Endothelial cell of umbilical vein (primary cell): ENCODE results near the gene CAPN7. TPM values are rescaled to one million over a fixed set of nuclear protein-coding genes. Genes with fewer than 3 reads are reported as not detected.

Source experiments
- BruUV-seq: library from RNA; stranded (reverse); fragments of 400-500 nt; replicated peaks from 2 replicates; lab custom pipeline; 2021; lab: Mats Ljungman, UMichigan
- CTCF ChIA-PET: fragments of 300-600, 350-600 bp; sonication (Branson Sonifier 250); formaldehyde crosslinking; loops from one replicate; lab custom pipeline; 2021; ENCODE audit warnings: antibody characterized with exemption, inconsistent platforms; lab: Charles Lee
- POLR2A ChIA-PET: fragments of 300-600, 350-600 bp; sonication (Branson Sonifier 250); formaldehyde crosslinking; loops from one replicate; lab custom pipeline; 2021; ENCODE audit warnings: antibody characterized with exemption, inconsistent platforms; lab: Charles Lee
- DNase-seq: peaks from one replicate; pipeline ENCODE4 v3.0.0-alpha.2; 2011; ENCODE audit warnings: low read depth, low spot score
- FAIRE-seq: peaks from 2 replicates; lab custom pipeline; 2011; peaks lifted over from hg19 to GRCh38; lab: Jason Lieb, UNC
- H2AFZ ChIP-seq: 2 replicates; pipeline ENCODE4 v1.6.0; 2012; ENCODE audit warnings: low read depth, low read length, control low read depth, inconsistent platforms
- H3K27ac ChIP-seq: 2 replicates; pipeline ENCODE4 v1.5.1; 2011; ENCODE audit warnings: low read depth, mild to moderate bottlenecking, control low read depth, low read length, moderate library complexity; ENCODE audit not compliant: insufficient read depth
- H3K27me3 ChIP-seq, 2 experiments: 2 replicates each; pipeline versions ENCODE4 v1.6.0 to v1.6.1; 2011; ENCODE audit warnings: low read length in 2 of 2, mixed read lengths in 1 of 2; ENCODE audit not compliant: control insufficient read depth in 2 of 2, insufficient read depth in 2 of 2
- H3K36me3 ChIP-seq, 2 experiments: 2 replicates in 1 of 2; 3 replicates in 1 of 2; pipeline ENCODE4 v1.5.1; 2011; ENCODE audit warnings: low read length in 2 of 2, mild to moderate bottlenecking in 1 of 2, moderate library complexity in 1 of 2; ENCODE audit not compliant: control insufficient read depth in 2 of 2, insufficient read depth in 2 of 2; ENCODE audit errors: extremely low read depth in 1 of 2
- H3K4me1 ChIP-seq: 3 replicates; pipeline ENCODE4 v1.5.1; 2011; ENCODE audit warnings: mild to moderate bottlenecking, low read length; ENCODE audit not compliant: control insufficient read depth, insufficient read depth; ENCODE audit errors: extremely low read depth
- H3K4me2 ChIP-seq: 2 replicates; pipeline ENCODE4 v1.6.1; 2011; ENCODE audit warnings: low read length, control low read depth, mixed read lengths; ENCODE audit not compliant: insufficient read depth
- H3K4me3 ChIP-seq, 3 experiments: fragments of 200-600 bp in 1 of 3; sonication (generic), shearing (Covaris generic) in 1 of 3; replicated peaks in 1 of 3; 2 replicates each; pipeline ENCODE4 v1.5.1; 2011 to 2016; ENCODE audit warnings: control low read depth in 3 of 3, low read length in 3 of 3, mild to moderate bottlenecking in 2 of 3, inconsistent platforms in 1 of 3, low read depth in 1 of 3, moderate library complexity in 1 of 3; ENCODE audit not compliant: insufficient read depth in 1 of 3
- H3K79me2 ChIP-seq: 2 replicates; pipeline ENCODE4 v1.6.0; 2012; ENCODE audit warnings: low read length, inconsistent platforms; ENCODE audit not compliant: control insufficient read depth, insufficient read depth
- H3K9ac ChIP-seq: replicated peaks from 2 replicates; pipeline ENCODE3; 2011; ENCODE audit warnings: low read length, control low read depth; ENCODE audit not compliant: insufficient read depth; ENCODE audit errors: extremely low read depth
- H3K9me1 ChIP-seq: replicated peaks from 3 replicates; pipeline ENCODE4 v1.6.0; 2011; ENCODE audit warnings: mild to moderate bottlenecking, low read length; ENCODE audit not compliant: control insufficient read depth, insufficient read depth; ENCODE audit errors: extremely low read depth
- H3K9me3 ChIP-seq: replicated peaks from 2 replicates; pipeline ENCODE4 v1.5.1; 2012; ENCODE audit warnings: low read length, inconsistent platforms; ENCODE audit not compliant: control insufficient read depth, insufficient read depth
- H4K20me1 ChIP-seq: replicated peaks from 2 replicates; pipeline ENCODE3; 2011; ENCODE audit warnings: mild to moderate bottlenecking, low read length; ENCODE audit not compliant: control insufficient read depth, insufficient read depth; ENCODE audit errors: extremely low read depth
- CTCF ChIP-seq, 2 donors: IDR thresholded peaks; 1 replicate in 1 of 2; 2 replicates in 1 of 2; pipeline ENCODE4 v1.5.1; 2011; ENCODE audit warnings: low read length in 2 of 2, mild to moderate bottlenecking in 2 of 2, moderate library complexity in 2 of 2, control low read depth in 1 of 2, inconsistent platforms in 1 of 2, low read depth in 1 of 2; ENCODE audit not compliant: insufficient read depth in 1 of 2; ENCODE audit errors: extremely low read depth in 1 of 2
- FOS ChIP-seq: IDR thresholded peaks from 2 replicates; pipeline ENCODE4 v1.6.1; 2011; ENCODE audit warnings: mild to moderate bottlenecking, low read length, moderate library complexity, borderline replicate concordance; ENCODE audit not compliant: insufficient read depth
- GATA2 ChIP-seq: IDR thresholded peaks from 2 replicates; pipeline ENCODE4 v1.7.0; 2011; ENCODE audit warnings: low read depth, mild to moderate bottlenecking, moderate library complexity, mixed read lengths, low read length; ENCODE audit not compliant: insufficient read length, insufficient read depth
- JUN ChIP-seq: IDR thresholded peaks from 2 replicates; pipeline ENCODE4 v1.6.1; 2011; ENCODE audit warnings: borderline replicate concordance, low read depth; ENCODE audit not compliant: insufficient read length, insufficient read depth
- MAX ChIP-seq: IDR thresholded peaks from 2 replicates; pipeline ENCODE4 v1.6.1; 2011; ENCODE audit not compliant: insufficient read depth, insufficient read length
- MYC ChIP-seq: IDR thresholded peaks from one replicate; pipeline ENCODE4 v1.6.1; 2011; ENCODE audit warnings: mild to moderate bottlenecking, low read depth, low read length
- POLR2A ChIP-seq: IDR thresholded peaks from 2 replicates; pipeline ENCODE4 v1.6.1; 2012; ENCODE audit warnings: low read depth, mild to moderate bottlenecking, control low read depth, low read length
- POLR2AphosphoS5 ChIP-seq: IDR thresholded peaks from 2 replicates; pipeline ENCODE4 v1.6.1; 2012; ENCODE audit warnings: low read depth, mild to moderate bottlenecking, control low read depth, low read length, moderate library complexity; ENCODE audit not compliant: insufficient read depth
- dilution Hi-C: fragments of 300-500 bp; cut with MboI; formaldehyde crosslinking; loops from one replicate; pipeline ENCODE4 v1.15.0; 2019; ENCODE audit warnings: low sequenced_read_pairs; ENCODE audit not compliant: extremely low pct_ligation_motif_present
- intact Hi-C: fragments of 100-400 bp; cut with micrococcal nuclease; formaldehyde crosslinking; loops from one replicate; pipeline ENCODE4 v1.10.0; 2022
- polyA plus RNA-seq, 4 experiments: library from polyadenylated mRNA; depleted of rRNA in 3 of 4; stranded (reverse) in 3 of 4; unstranded in 1 of 4; fragments of >200 nt; gene quantifications; 2 replicates each; pipeline versions ENCODE4 v1.2.1 to v1.2.3, GENCODE V29; 2011 to 2012; ENCODE audit warnings: missing spikeins in 1 of 4
- total RNA-seq: library from RNA; stranded (reverse); gene quantifications from 2 replicates; pipeline ENCODE4 v1.2.3, GENCODE V29; 2021

CAPN7 gene
- total and polyA plus RNA-seq, 2 donors (not counting 3 experiments of a cell fraction or from before 2014, with no cell fraction given) = 13.2 to 32.7 TPM

DNA sequence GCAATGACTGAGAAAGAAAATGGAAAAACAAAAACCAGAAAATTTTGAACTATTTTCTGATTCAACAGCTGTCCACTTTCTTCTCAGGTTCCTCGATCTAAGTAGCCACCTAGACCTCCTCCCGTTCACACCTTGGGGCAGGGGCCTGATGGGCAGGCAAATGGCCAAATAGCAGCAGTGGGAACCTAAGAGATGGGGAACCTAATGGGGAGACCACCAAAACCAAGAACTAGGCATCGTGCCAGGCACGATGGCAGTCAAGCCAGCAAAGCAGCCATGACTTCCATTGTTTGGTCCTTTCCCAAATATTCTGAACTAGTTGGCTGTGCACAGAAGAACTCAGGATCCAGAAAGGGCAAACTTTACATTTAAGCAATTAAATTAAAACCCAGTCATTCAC is 57.1 kb downstream of the CAPN7 start:
- no peaks in the 10 kb centered on the region for H4K20me1 ChIP-seq
- dilution Hi-C loops = no loop called here
- H3K36me3 ChIP-seq = peaks cover 13 to 44% of the 10 kb centered on the region in 2 experiments
- H3K79me2 ChIP-seq = peaks cover 44% of the 10 kb centered on the region
- intact Hi-C loops = no loop called here
- H3K4me3 ChIP-seq = no peak overlapping the region
- H3K4me2 ChIP-seq = no peak overlapping the region
- no peak overlapping the region for H2AFZ ChIP-seq
- H3K9me3 ChIP-seq = no peaks in the 10 kb centered on the region
- H3K4me1 ChIP-seq = peaks cover 1% of the 10 kb centered on the region
- no TSS peak for BruUV-seq
- H3K27ac ChIP-seq = no peak overlapping the region
- H3K9ac ChIP-seq = no peak overlapping the region
- TF ChIP-seq POLR2A (no peak), GATA2 (no peak), POLR2AphosphoS5 (no peak), CTCF (IDR thresholded peaks at IDR 0.05; ENCODE audit: extremely low read depth in 1 of 2, insufficient read depth in 1 of 2, low read depth in 1 of 2, low read length in 2 of 2) (no peak), JUN (no peak)
- DNase-seq (no peak), FAIRE-seq (no peak)
- ChIA-PET POLR2A (no interaction called here), CTCF (interaction anchor here (9.7 kb wide), 1 partner anchor 140 kb away, joined by 350 read pairs; no protein-coding TSS in a partner anchor)
- no peaks in the 10 kb centered on the region for H3K9me1 ChIP-seq
- H3K27me3 ChIP-seq = no peaks in the 10 kb centered on the region

GRCh38 chr3:15263926-15264325 is 57.9 kb downstream of the CAPN7 start:
- Histone ChIP-seq H3K79me2 (peaks cover 49% of the 10 kb centered on the region), H3K27ac (no peak overlapping the region), H3K9me3 (no peaks in the 10 kb centered on the region), H3K27me3 (no peaks in the 10 kb centered on the region), H3K4me3 (no peak overlapping the region), H3K9me1 (no peaks in the 10 kb centered on the region), H3K4me1 (peaks cover 9% of the 10 kb centered on the region), H2AFZ (no peak overlapping the region), H3K4me2 (no peak overlapping the region), H3K36me3 (peaks cover 8 to 38% of the 10 kb centered on the region in 2 experiments), H4K20me1 (no peaks in the 10 kb centered on the region), H3K9ac (no peak overlapping the region)
- intact Hi-C loops (no loop called here), dilution Hi-C loops (no loop called here)
- ChIA-PET CTCF (interaction anchor here (1.9 to 9.7 kb wide), 2 partner anchors 36 to 139 kb away, joined by 5 to 350 read pairs; no protein-coding TSS in a partner anchor), POLR2A (no interaction called here)
- no TSS peak for BruUV-seq
- FAIRE-seq (no peak), DNase-seq (no peak)
- TF ChIP-seq JUN (no peak), CTCF (IDR thresholded peaks at IDR 0.05; ENCODE audit: extremely low read depth in 1 of 2, insufficient read depth in 1 of 2, low read depth in 1 of 2, low read length in 2 of 2) (no peak), MAX (no peak), MYC (no peak), POLR2AphosphoS5 (no peak), POLR2A (no peak), FOS (no peak)
